HEK293 (cell line): ENCODE data around the gene PRKCE.

Source experiments
- BCL11A ChIP-seq: fragments of 450-650 bp; formaldehyde crosslinking; IDR thresholded peaks from 2 replicates; pipeline ENCODE4 v1.5.1; 2016; ENCODE audit warnings: low read depth, missing biosample characterization, missing genetic modification characterization
- EGR2 ChIP-seq: fragments of 450-650 bp; formaldehyde crosslinking; IDR thresholded peaks from 2 replicates; pipeline ENCODE4 v1.5.1; 2016; ENCODE audit warnings: low read depth, missing biosample characterization, missing genetic modification characterization
- MYNN ChIP-seq: fragments of 450-650 bp; formaldehyde crosslinking; IDR thresholded peaks from 2 replicates; pipeline ENCODE4 v1.5.1; 2016; ENCODE audit warnings: missing biosample characterization, missing genetic modification characterization, borderline replicate concordance
- REPIN1 ChIP-seq: fragments of 450-650 bp; formaldehyde crosslinking; IDR thresholded peaks from 2 replicates; pipeline ENCODE4 v1.5.1; 2017; ENCODE audit warnings: missing biosample characterization, missing genetic modification characterization, low read depth
- TCF7L2 ChIP-seq: IDR thresholded peaks from 2 replicates; pipeline ENCODE4 v1.6.1; 2011; ENCODE audit warnings: low read depth, mild to moderate bottlenecking, inconsistent platforms, low read length, moderate library complexity, borderline replicate concordance
- ZNF175 ChIP-seq: fragments of 450-650 bp; formaldehyde crosslinking; IDR thresholded peaks from 2 replicates; pipeline ENCODE4 v1.5.1; 2016; ENCODE audit warnings: missing biosample characterization, missing genetic modification characterization
- ZNF24 ChIP-seq: fragments of 450-650 bp; formaldehyde crosslinking; IDR thresholded peaks from 2 replicates; pipeline ENCODE4 v1.5.1; 2016; ENCODE audit warnings: missing biosample characterization, missing genetic modification characterization
- ZNF274 ChIP-seq, 2 experiments: fragments of 200-500 bp in 1 of 2; fragments of 450-650 bp in 1 of 2; sonication (Bioruptor generic) in 1 of 2; formaldehyde crosslinking in 1 of 2; IDR thresholded peaks; 2 replicates each; pipeline versions ENCODE4 v1.5.1 to v1.6.1; 2014 to 2016; ENCODE audit warnings: borderline replicate concordance in 1 of 2, inconsistent platforms in 1 of 2, low read length in 1 of 2, missing biosample characterization in 1 of 2, missing genetic modification characterization in 1 of 2
- TF ChIP-seq, protein P1 (sequence below): fragments of 450-650 bp; formaldehyde crosslinking; IDR thresholded peaks from 2 replicates; pipeline ENCODE4 v1.5.1; 2016; ENCODE audit warnings: missing biosample characterization, missing genetic modification characterization
- TF ChIP-seq, protein P2 (sequence below): fragments of 450-650 bp; formaldehyde crosslinking; IDR thresholded peaks from 2 replicates; pipeline ENCODE4 v1.5.1; 2016; ENCODE audit warnings: missing biosample characterization, missing genetic modification characterization, low read depth
- TF ChIP-seq, protein P3 (sequence below): fragments of 450-650 bp; formaldehyde crosslinking; IDR thresholded peaks from 2 replicates; pipeline ENCODE4 v1.5.1; 2016; ENCODE audit warnings: missing biosample characterization, missing genetic modification characterization

DNA sequence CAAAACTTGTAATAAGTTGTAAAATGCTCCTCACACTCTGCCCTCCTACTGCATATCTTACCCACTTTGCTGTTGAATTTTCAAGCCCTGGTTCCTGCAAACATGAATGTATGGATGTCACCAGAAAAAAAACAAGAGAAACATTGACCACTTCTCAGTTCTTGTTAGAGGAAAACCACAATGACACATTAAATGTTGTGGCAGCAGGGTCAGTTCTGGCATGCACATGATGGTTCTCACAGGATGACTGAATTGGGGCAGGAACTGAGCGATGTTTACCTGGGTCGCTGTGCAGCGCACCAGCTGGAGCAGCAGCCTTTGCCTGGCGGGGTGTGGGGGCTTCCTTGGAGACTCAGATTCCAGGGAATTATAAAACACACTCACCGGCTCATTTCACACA lies 14.0 kb upstream of the PRKCE start:
- TF ChIP-seq, protein P1, sequence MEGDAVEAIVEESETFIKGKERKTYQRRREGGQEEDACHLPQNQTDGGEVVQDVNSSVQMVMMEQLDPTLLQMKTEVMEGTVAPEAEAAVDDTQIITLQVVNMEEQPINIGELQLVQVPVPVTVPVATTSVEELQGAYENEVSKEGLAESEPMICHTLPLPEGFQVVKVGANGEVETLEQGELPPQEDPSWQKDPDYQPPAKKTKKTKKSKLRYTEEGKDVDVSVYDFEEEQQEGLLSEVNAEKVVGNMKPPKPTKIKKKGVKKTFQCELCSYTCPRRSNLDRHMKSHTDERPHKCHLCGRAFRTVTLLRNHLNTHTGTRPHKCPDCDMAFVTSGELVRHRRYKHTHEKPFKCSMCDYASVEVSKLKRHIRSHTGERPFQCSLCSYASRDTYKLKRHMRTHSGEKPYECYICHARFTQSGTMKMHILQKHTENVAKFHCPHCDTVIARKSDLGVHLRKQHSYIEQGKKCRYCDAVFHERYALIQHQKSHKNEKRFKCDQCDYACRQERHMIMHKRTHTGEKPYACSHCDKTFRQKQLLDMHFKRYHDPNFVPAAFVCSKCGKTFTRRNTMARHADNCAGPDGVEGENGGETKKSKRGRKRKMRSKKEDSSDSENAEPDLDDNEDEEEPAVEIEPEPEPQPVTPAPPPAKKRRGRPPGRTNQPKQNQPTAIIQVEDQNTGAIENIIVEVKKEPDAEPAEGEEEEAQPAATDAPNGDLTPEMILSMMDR (tag by site-specific recombination) = no peak
- TF ChIP-seq REPIN1 (no peak), EGR2 (tag by site-specific recombination) (no peak), ZNF274 (IDR thresholded peaks at IDR 0.05; ENCODE audit: low read length) (no peak), ZNF274 (tag by site-specific recombination; IDR thresholded peaks at IDR 0.05; ENCODE audit: borderline replicate concordance) (no peak), ZNF24 (tag by site-specific recombination) (no peak), MYNN (tag by site-specific recombination) (no peak), BCL11A (tag by site-specific recombination) (no peak), ZNF175 (tag by site-specific recombination) (no peak), TCF7L2 (no peak)
- TF ChIP-seq, protein P2, sequence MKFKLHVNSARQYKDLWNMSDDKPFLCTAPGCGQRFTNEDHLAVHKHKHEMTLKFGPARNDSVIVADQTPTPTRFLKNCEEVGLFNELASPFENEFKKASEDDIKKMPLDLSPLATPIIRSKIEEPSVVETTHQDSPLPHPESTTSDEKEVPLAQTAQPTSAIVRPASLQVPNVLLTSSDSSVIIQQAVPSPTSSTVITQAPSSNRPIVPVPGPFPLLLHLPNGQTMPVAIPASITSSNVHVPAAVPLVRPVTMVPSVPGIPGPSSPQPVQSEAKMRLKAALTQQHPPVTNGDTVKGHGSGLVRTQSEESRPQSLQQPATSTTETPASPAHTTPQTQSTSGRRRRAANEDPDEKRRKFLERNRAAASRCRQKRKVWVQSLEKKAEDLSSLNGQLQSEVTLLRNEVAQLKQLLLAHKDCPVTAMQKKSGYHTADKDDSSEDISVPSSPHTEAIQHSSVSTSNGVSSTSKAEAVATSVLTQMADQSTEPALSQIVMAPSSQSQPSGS (tag by site-specific recombination) = no peak
- TF ChIP-seq, protein P3, sequence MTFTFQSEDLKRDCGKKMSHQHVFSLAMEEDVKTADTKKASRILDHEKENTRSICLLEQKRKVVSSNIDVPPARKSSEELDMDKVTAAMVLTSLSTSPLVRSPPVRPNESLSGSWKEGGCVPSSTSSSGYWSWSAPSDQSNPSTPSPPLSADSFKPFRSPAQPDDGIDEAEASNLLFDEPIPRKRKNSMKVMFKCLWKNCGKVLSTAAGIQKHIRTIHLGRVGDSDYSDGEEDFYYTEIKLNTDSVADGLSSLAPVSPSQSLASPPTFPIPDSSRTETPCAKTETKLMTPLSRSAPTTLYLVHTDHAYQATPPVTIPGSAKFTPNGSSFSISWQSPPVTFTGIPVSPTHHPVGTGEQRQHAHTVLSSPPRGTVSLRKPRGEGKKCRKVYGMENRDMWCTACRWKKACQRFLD (tag by site-specific recombination) = no peak
